Measurements from ENCODE around the gene SLC2A4RG.

Gene SLC2A4RG

DNA sequence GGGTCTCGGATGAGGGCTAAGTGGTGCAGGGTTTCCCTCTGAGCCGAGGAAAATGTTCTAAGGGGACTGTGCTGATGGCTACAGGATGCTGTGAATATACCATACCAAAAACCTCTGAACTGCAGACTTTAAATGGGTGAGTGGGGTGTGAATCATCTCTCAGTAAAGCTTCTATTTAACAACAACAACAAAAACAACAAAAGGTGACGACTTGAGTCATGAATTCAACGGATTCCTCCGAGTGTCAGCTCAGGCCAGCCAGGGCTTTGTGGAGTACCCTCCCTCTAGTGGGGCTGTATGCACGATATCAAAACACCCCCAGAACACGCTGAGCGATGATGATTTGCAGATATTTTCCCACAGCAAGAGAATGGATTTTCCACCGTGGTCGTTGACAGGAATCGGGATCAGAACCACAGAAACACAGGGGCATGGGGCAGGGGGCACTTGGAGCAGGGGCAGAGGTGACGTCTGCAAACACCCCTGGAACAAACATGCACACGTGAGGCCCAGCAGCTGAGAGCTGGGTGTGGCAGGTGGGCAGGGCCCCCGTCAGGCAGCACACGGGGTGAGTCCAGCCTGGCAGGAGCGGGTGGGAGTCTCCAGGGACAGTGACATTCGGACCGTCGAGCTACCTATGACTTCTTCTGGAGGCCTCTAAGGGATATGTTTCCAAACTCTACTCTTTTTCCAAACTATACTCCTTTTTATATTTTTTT is 38.6 kb downstream of the SLC2A4RG start:
- DNase-seq (ENCODE audit: low read depth), result peak; percentile 70

GRCh38 chr20:63778857-63779256 is 39.3 kb downstream of the SLC2A4RG start:
- no peak for DNase-seq (ENCODE audit: low read depth)

DNA sequence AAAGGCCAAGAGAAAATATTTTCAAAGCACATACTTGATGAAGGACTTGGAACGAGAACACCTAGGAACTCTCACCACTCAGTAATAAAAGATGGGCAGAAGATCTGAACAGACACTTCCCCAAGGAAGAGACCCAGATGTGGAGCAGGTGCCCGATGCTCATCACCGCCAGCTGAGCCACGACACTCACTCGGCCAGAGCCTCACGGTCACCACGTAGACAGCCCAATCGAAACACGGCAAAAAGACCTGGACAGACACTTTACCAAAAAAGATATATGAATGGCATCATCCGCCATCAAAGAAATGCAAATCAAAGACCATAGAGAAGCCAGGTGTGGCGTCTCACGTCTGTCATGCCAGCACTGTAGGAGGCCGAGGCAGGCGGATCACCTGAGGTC is 41.6 kb downstream of the SLC2A4RG start:
- DNase-seq (ENCODE audit: low read depth), result no peak

- DNase-seq (ENCODE audit: low read depth), result no peak
Observed at GRCh38 chr20:63782051-63782471, 42.5 kb downstream of the SLC2A4RG start.

- no peak for DNase-seq (ENCODE audit: low read depth)
Observed at GRCh38 chr20:63782521-63782971, 43.0 kb downstream of the SLC2A4RG start.

DNA sequence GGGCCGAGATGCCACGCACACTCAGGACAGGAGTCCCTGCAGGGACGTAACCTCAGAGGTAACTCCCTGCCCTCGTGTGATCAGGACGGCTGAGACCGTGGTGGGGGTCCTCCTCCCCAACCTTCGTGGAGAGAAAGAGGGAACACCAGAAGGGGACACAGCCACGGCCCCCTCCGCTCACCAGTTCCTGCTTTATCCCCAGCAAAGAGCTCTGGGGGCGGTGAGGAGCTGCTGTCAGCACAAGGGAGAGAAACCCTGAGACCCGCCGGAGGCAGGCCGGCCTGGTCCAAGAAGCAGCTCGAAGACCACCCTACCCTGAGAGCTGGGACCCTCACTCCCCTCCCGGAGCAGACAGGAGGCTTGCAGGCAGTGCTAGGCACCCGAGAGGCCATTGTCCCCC is 44.4 kb downstream of the SLC2A4RG start:
- DNase-seq (ENCODE audit: low read depth), result no peak

- no peak for DNase-seq (ENCODE audit: low read depth)
Observed at GRCh38 chr20:63785691-63786131, 46.1 kb downstream of the SLC2A4RG start.

GRCh38 chr20:63787302-63787701 is 47.7 kb downstream of the SLC2A4RG start:
- no peak for DNase-seq (ENCODE audit: low read depth)

GRCh38 chr20:63787749-63788148 is 48.2 kb downstream of the SLC2A4RG start:
- DNase-seq (ENCODE audit: low read depth), result no peak

GRCh38 chr20:63789836-63790571 is 50.4 kb downstream of the SLC2A4RG start:
- DNase-seq (ENCODE audit: low read depth), result no peak

DNA sequence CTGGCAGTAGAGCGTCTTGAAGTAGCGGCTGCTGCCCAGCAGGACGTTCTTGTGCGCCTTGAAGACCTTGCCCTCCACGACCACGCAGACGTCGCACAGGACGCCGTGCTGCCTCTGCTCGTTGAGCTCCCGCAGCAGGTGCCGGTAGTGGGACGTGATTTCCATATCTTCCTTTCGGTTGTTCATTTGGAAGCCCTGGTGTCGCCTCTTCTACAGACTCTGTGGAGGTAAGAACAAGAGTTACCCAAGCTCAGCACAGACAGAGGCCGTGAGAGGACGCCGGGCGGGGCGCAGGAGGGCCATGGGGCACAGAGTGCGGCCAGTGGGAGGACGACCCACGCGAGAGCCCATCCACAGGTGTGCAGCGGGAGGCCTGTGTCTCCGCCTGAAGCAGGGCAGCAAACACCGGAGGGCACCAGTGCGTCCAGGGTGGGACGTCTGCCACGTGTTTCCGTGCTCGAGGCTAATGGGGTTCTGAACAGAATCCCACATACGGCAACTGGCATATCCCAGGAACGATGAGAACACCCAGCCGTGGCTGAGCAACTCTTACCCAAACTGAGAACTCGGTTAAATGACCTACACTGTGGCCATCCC is 51.1 kb downstream of the SLC2A4RG start:
- no peak for DNase-seq (ENCODE audit: low read depth)

- no peak for DNase-seq (ENCODE audit: low read depth)
Observed at GRCh38 chr20:63791497-63792156, 52.1 kb downstream of the SLC2A4RG start.

GRCh38 chr20:63792866-63793265 is 53.3 kb downstream of the SLC2A4RG start:
- DNase-seq (ENCODE audit: low read depth), result no peak
